ENCODE results near the gene PPP2R5A.
"Not testable (repeated sequence)": the region's sequence is repeated elsewhere in the genome, so short reads cannot be mapped to it uniquely, and the experiment has no call there.

The PPP2R5A gene

GRCh38 chr1:212315907-212316306 lies 30.7 kb downstream of the PPP2R5A start:
- H3K27ac ChIP-seq, result no peak overlapping the region
- TF ChIP-seq CTCF (conservative IDR thresholded peaks at IDR 0.05), result peak; percentile 40

GRCh38 chr1:212317916-212318315 lies 32.7 kb downstream of the PPP2R5A start:
- no peak for TF ChIP-seq CTCF (conservative IDR thresholded peaks at IDR 0.05)
- H3K27ac ChIP-seq, result no peak overlapping the region

- not testable (repeated sequence) for H3K27ac ChIP-seq
Measured at GRCh38 chr1:212321031-212321430, 35.8 kb downstream of the PPP2R5A start.

- H3K27ac ChIP-seq, result no peak overlapping the region
- TF ChIP-seq CTCF (conservative IDR thresholded peaks at IDR 0.05), result no peak
Measured at GRCh38 chr1:212323066-212323465, 37.9 kb downstream of the PPP2R5A start.

GRCh38 chr1:212326541-212326940 lies 41.3 kb downstream of the PPP2R5A start:
- no peak overlapping the region for H3K27ac ChIP-seq
- TF ChIP-seq CTCF (conservative IDR thresholded peaks at IDR 0.05), result no peak

- no peak for TF ChIP-seq CTCF (conservative IDR thresholded peaks at IDR 0.05)
- no peak overlapping the region for H3K27ac ChIP-seq
Measured at GRCh38 chr1:212328248-212328647, 43.0 kb downstream of the PPP2R5A start.

GRCh38 chr1:212329105-212329504 lies 43.9 kb downstream of the PPP2R5A start:
- TF ChIP-seq CTCF (conservative IDR thresholded peaks at IDR 0.05), result no peak
- H3K27ac ChIP-seq, result no peak overlapping the region

GRCh38 chr1:212341090-212341489 lies 55.9 kb downstream of the PPP2R5A start:
- H3K27ac ChIP-seq, result no peak overlapping the region; the same call in 1 of the 2 replicates
- no peak for TF ChIP-seq CTCF (conservative IDR thresholded peaks at IDR 0.05)

Data from VCaP (cell line).